Measurements from ENCODE around the gene CRY2. TPM values are rescaled to one million over a fixed set of nuclear protein-coding genes. Genes with fewer than 3 reads are reported as not detected.
A peak's percentile ranks its signal among the peaks of the same experiment; 100 is the strongest.

The CRY2 gene
- total RNA-seq, 1 donor from 2014 or later: 23.8 TPM

- Mint-ChIP-seq H3K27me3 (ENCODE audit: unreplicated experiment) (peaks cover 5% of the 10 kb centered on the region), H3K9me3 (ENCODE audit: unreplicated experiment) (no peaks in the 10 kb centered on the region), H3K4me1 (ENCODE audit: unreplicated experiment) (peaks cover 13% of the 10 kb centered on the region), H3K4me3 (ENCODE audit: unreplicated experiment) (no peak overlapping the region), H3K36me3 (ENCODE audit: low read depth, unreplicated experiment) (peaks cover 12% of the 10 kb centered on the region), H3K27ac (ENCODE audit: unreplicated experiment) (no peak overlapping the region)
- no peak for DNase-seq (ENCODE audit: low spot score)
- no peak for TF ChIP-seq CTCF (IDR thresholded peaks at IDR 0.05; ENCODE audit: unreplicated experiment)
Observed at GRCh38 chr11:45853332-45854219, 6.3 kb downstream of the CRY2 start.

GRCh38 chr11:45855308-45855707, 8.0 kb downstream of the CRY2 start:
- peaks cover 15% of the 10 kb centered on the region for H3K36me3 Mint-ChIP-seq (ENCODE audit: low read depth, unreplicated experiment)
- TF ChIP-seq CTCF (IDR thresholded peaks at IDR 0.05; ENCODE audit: unreplicated experiment): no peak
- H3K4me1 Mint-ChIP-seq (ENCODE audit: unreplicated experiment): peaks cover 9% of the 10 kb centered on the region
- no peaks in the 10 kb centered on the region for H3K27me3 Mint-ChIP-seq (ENCODE audit: unreplicated experiment)
- H3K9me3 Mint-ChIP-seq (ENCODE audit: unreplicated experiment): no peaks in the 10 kb centered on the region
- no peak overlapping the region for H3K27ac Mint-ChIP-seq (ENCODE audit: unreplicated experiment)
- H3K4me3 Mint-ChIP-seq (ENCODE audit: unreplicated experiment): no peak overlapping the region
- DNase-seq (ENCODE audit: low spot score): no peak

- H3K4me1 Mint-ChIP-seq (ENCODE audit: unreplicated experiment): peaks cover 9% of the 10 kb centered on the region
- peaks cover under 1% of the 10 kb centered on the region for H3K27me3 Mint-ChIP-seq (ENCODE audit: unreplicated experiment)
- peaks cover 19% of the 10 kb centered on the region for H3K36me3 Mint-ChIP-seq (ENCODE audit: low read depth, unreplicated experiment)
- H3K27ac Mint-ChIP-seq (ENCODE audit: unreplicated experiment): no peak overlapping the region
- no peak overlapping the region for H3K4me3 Mint-ChIP-seq (ENCODE audit: unreplicated experiment)
- no peak for DNase-seq (ENCODE audit: low spot score)
- no peaks in the 10 kb centered on the region for H3K9me3 Mint-ChIP-seq (ENCODE audit: unreplicated experiment)
- no peak for TF ChIP-seq CTCF (IDR thresholded peaks at IDR 0.05; ENCODE audit: unreplicated experiment)
Observed at GRCh38 chr11:45856044-45856468, 8.8 kb downstream of the CRY2 start.

- no peaks in the 10 kb centered on the region for H3K9me3 Mint-ChIP-seq (ENCODE audit: unreplicated experiment)
- H3K27me3 Mint-ChIP-seq (ENCODE audit: unreplicated experiment): peaks cover 2% of the 10 kb centered on the region
- H3K27ac Mint-ChIP-seq (ENCODE audit: unreplicated experiment): peak overlapping the region; percentile 59
- H3K4me3 Mint-ChIP-seq (ENCODE audit: unreplicated experiment): no peak overlapping the region
- peaks cover 9% of the 10 kb centered on the region for H3K4me1 Mint-ChIP-seq (ENCODE audit: unreplicated experiment)
- no peak for TF ChIP-seq CTCF (IDR thresholded peaks at IDR 0.05; ENCODE audit: unreplicated experiment)
- H3K36me3 Mint-ChIP-seq (ENCODE audit: low read depth, unreplicated experiment): peaks cover 33% of the 10 kb centered on the region
- no peak for DNase-seq (ENCODE audit: low spot score)
Observed at GRCh38 chr11:45857961-45858474, 10.7 kb downstream of the CRY2 start.
